ENCODE data around the gene CPZ. TPM values are rescaled to one million over a fixed set of nuclear protein-coding genes. Genes with fewer than 3 reads are reported as not detected.

The CPZ gene
- total RNA-seq, 1 donor from 2014 or later, result 6.0 TPM

DNA sequence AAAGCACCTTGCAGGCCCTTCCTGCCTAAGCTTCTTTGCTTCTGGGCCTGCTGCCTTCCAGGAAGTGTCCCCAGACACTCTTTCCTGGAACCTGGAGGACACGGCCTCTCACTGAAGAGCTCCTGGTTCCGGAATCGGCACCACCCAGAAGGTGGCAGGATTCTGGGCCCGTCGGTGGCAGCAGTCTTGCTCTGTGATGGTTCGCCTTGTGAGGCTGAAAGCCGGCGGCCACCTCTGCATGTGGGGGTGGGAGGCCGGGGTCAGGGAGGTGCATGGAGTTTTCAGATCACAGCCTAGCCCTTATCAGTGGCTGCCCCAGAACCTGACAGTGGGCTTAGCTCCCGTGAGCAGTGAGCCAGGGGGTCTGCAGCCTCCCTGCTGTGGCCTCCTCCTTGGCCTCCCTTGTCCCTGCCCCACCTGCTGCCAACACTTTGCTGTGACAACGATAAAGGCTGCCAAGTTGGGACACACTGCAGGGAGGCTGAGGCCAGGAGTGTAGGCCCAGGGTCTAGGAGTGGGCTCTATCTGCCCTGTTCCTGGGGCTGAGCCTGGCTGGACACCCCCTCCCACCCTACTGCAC is 43.1 kb upstream of the CPZ start:
- intact Hi-C loops (cut with DNase I), result no loop called here
- Histone ChIP-seq H3K27me3 (ENCODE audit: low read depth) (no peaks in the 10 kb centered on the region), H3K36me3 (no peaks in the 10 kb centered on the region), H3K27ac (no peak overlapping the region), H3K4me3 (no peak overlapping the region), H3K4me1 (no peaks in the 10 kb centered on the region), H3K9me3 (no peaks in the 10 kb centered on the region)
- DNase-seq (no peak), ATAC-seq (no peak)
- TF ChIP-seq, protein P1, sequence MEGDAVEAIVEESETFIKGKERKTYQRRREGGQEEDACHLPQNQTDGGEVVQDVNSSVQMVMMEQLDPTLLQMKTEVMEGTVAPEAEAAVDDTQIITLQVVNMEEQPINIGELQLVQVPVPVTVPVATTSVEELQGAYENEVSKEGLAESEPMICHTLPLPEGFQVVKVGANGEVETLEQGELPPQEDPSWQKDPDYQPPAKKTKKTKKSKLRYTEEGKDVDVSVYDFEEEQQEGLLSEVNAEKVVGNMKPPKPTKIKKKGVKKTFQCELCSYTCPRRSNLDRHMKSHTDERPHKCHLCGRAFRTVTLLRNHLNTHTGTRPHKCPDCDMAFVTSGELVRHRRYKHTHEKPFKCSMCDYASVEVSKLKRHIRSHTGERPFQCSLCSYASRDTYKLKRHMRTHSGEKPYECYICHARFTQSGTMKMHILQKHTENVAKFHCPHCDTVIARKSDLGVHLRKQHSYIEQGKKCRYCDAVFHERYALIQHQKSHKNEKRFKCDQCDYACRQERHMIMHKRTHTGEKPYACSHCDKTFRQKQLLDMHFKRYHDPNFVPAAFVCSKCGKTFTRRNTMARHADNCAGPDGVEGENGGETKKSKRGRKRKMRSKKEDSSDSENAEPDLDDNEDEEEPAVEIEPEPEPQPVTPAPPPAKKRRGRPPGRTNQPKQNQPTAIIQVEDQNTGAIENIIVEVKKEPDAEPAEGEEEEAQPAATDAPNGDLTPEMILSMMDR (IDR thresholded peaks at IDR 0.05), result no peak

DNA sequence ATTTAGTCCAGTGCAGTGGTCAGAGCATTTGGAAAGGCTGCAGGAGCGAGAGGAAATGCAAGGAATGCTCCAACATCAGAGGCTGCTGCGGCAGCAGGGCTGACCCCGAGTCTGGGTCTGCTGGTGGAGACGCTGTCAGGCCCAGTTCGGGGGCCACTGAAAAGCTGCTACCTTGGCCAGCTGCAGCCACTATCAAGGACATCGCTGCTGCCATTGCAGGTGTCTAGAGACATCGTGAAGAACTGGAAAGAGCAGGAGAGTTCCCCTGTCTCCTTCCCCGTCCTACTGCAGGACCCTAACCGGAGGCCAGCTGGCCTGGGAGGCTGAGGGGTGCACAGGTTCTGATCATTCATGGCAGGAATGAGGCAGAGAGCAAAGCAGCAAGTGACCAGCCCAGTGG is 41.9 kb upstream of the CPZ start:
- TF ChIP-seq, protein P1 (IDR thresholded peaks at IDR 0.05), result no peak
- DNase-seq, result no peak
- H3K27me3 ChIP-seq (ENCODE audit: low read depth), result no peaks in the 10 kb centered on the region
- no peak for ATAC-seq
- no peak overlapping the region for H3K27ac ChIP-seq
- intact Hi-C loops (cut with DNase I), result no loop called here
- no peaks in the 10 kb centered on the region for H3K9me3 ChIP-seq
- no peaks in the 10 kb centered on the region for H3K36me3 ChIP-seq
- no peak overlapping the region for H3K4me3 ChIP-seq
- H3K4me1 ChIP-seq, result no peaks in the 10 kb centered on the region

DNA sequence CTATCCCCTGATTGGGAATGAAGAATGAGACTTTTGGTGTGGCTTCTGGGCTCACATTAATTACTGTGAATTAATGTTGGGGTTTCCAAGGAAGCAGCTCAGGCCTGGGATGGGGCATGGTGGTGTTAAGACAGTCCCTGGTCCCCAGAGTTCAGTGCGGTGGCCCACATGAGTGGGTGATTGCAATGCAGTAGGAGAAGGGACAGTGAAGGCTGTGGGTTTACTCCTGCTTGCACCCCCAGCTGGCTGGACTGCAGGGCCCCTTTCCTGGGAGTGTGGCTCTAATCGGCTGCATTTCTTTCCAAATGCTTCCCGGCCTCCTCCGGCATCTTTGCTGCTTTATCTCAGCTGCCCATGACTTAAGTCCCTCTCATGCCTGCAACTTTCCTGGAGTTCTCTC is 40.5 kb upstream of the CPZ start:
- H3K4me1 ChIP-seq, result no peaks in the 10 kb centered on the region
- TF ChIP-seq, protein P1 (IDR thresholded peaks at IDR 0.05), result no peak
- ATAC-seq (no peak), DNase-seq (no peak)
- H3K9me3 ChIP-seq, result no peaks in the 10 kb centered on the region
- H3K27ac ChIP-seq, result no peak overlapping the region
- no peaks in the 10 kb centered on the region for H3K27me3 ChIP-seq (ENCODE audit: low read depth)
- intact Hi-C loops (cut with DNase I), result no loop called here
- no peak overlapping the region for H3K4me3 ChIP-seq
- no peaks in the 10 kb centered on the region for H3K36me3 ChIP-seq

DNA sequence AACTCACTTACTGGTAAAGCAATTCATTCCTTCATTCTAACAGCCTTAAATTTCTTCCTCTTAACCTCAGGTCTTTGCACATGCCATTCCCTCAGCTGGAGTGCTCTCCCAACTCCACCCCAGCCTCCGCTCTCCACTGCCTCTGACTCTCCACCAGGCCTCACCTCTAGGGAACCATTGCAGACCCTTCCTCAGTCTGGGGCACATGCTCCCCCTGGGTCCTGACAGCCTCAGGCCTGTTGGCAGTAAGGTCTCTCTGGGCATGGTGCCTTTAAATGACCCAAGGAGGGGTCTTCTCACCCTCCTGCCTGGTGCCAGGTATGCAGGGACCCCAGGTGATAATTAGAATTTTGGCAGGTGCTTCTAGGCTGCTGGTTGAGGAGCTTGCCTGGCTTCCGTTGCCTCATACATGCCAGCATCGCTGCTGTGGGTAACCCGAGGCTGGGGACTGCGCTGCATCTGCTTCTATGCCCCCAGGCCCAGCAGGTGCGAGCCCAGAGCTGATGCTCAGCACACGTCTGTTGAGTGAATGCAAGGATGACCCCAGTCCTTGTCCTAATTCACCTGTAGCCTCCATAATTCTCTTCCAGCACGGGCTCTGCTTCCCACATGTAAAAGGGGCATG is 39.9 kb upstream of the CPZ start:
- TF ChIP-seq, protein P1 (IDR thresholded peaks at IDR 0.05), result no peak
- ATAC-seq (no peak), DNase-seq (no peak)
- Histone ChIP-seq H3K4me3 (no peak overlapping the region), H3K9me3 (no peaks in the 10 kb centered on the region), H3K4me1 (no peaks in the 10 kb centered on the region), H3K27ac (no peak overlapping the region), H3K36me3 (no peaks in the 10 kb centered on the region), H3K27me3 (ENCODE audit: low read depth) (no peaks in the 10 kb centered on the region)
- intact Hi-C loops (cut with DNase I), result no loop called here

DNA sequence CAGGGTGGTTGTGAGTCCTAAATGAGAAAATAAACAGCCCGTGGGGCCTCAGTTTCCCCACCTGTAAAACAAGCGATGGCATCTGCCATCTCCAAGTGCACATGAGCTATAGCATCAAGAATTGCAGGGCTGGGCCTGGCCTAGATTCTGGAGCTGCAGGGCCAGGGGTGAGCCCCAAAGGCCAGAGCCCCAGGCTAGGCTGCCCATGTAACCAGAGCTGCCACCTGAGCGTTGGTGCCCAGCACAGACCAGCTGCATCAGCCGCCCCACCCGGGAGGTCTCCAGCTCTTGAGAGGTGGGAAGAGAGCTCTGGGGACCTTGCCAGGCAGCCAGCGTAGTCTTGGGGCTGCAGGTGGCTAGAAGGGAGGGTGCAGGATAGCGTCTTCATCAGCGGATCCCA is 39.3 kb upstream of the CPZ start:
- no peaks in the 10 kb centered on the region for H3K27me3 ChIP-seq (ENCODE audit: low read depth)
- no peak for ATAC-seq
- no peak overlapping the region for H3K27ac ChIP-seq
- H3K36me3 ChIP-seq, result no peaks in the 10 kb centered on the region
- TF ChIP-seq, protein P1 (IDR thresholded peaks at IDR 0.05), result no peak
- H3K4me1 ChIP-seq, result no peaks in the 10 kb centered on the region
- intact Hi-C loops (cut with DNase I), result no loop called here
- H3K9me3 ChIP-seq, result no peaks in the 10 kb centered on the region
- DNase-seq, result no peak
- no peak overlapping the region for H3K4me3 ChIP-seq
